ENCODE results near the gene PLCH1.

Gene PLCH1

GRCh38 chr3:155443815-155444214 is 301.1 kb downstream of the PLCH1 start:
- TF ChIP-seq REST (IDR thresholded peaks at IDR 0.05; ENCODE audit: insufficient replicate concordance, low read depth) (no peak), POLR2AphosphoS5 (IDR thresholded peaks at IDR 0.05; ENCODE audit: low read depth) (no peak), CTCF (IDR thresholded peaks at IDR 0.05; ENCODE audit: insufficient read depth, low read length) (no peak), SPI1 (IDR thresholded peaks at IDR 0.05; ENCODE audit: borderline replicate concordance, low read depth) (no peak), GABPA (IDR thresholded peaks at IDR 0.05; ENCODE audit: low read depth) (no peak)
- no peak overlapping the region for H3K4me3 ChIP-seq (replicated peaks; ENCODE audit: insufficient read depth, low read length)
- DNase-seq (ENCODE audit: low read depth in 1 of 2, low spot score in 1 of 2), result no peak
- no peak overlapping the region for H3K27ac ChIP-seq (replicated peaks)
- no peaks in the 10 kb centered on the region for H3K27me3 ChIP-seq (ENCODE audit: insufficient read depth, poor library complexity, severe bottlenecking)

- DNase-seq (ENCODE audit: low read depth in 1 of 2, low spot score in 1 of 2), result no peak
- no peak overlapping the region for H3K27ac ChIP-seq (replicated peaks)
- no peak for TF ChIP-seq GABPA (IDR thresholded peaks at IDR 0.05; ENCODE audit: low read depth)
- TF ChIP-seq POLR2AphosphoS5 (IDR thresholded peaks at IDR 0.05; ENCODE audit: low read depth), result no peak
- no peak for TF ChIP-seq REST (IDR thresholded peaks at IDR 0.05; ENCODE audit: insufficient replicate concordance, low read depth)
- TF ChIP-seq CTCF (IDR thresholded peaks at IDR 0.05; ENCODE audit: insufficient read depth, low read length), result no peak
- TF ChIP-seq SPI1 (IDR thresholded peaks at IDR 0.05; ENCODE audit: borderline replicate concordance, low read depth), result no peak
Measured at GRCh38 chr3:155442072-155442471, 302.8 kb downstream of the PLCH1 start.

GRCh38 chr3:155441506-155441905 is 303.4 kb downstream of the PLCH1 start:
- Histone ChIP-seq H3K27ac (replicated peaks) (no peak overlapping the region), H3K4me3 (replicated peaks; ENCODE audit: insufficient read depth, low read length) (no peak overlapping the region), H3K27me3 (ENCODE audit: insufficient read depth, poor library complexity, severe bottlenecking) (no peaks in the 10 kb centered on the region)
- TF ChIP-seq GABPA (IDR thresholded peaks at IDR 0.05; ENCODE audit: low read depth) (no peak), CTCF (IDR thresholded peaks at IDR 0.05; ENCODE audit: insufficient read depth, low read length) (no peak), POLR2AphosphoS5 (IDR thresholded peaks at IDR 0.05; ENCODE audit: low read depth) (no peak), SPI1 (IDR thresholded peaks at IDR 0.05; ENCODE audit: borderline replicate concordance, low read depth) (no peak), REST (IDR thresholded peaks at IDR 0.05; ENCODE audit: insufficient replicate concordance, low read depth) (no peak)
- no peak for DNase-seq (ENCODE audit: low read depth in 1 of 2, low spot score in 1 of 2)

More at GRCh38 chr3:155442072-155442471, 302.8 kb downstream of the PLCH1 start:
- Histone ChIP-seq H3K27me3 (ENCODE audit: insufficient read depth, poor library complexity, severe bottlenecking) (no peaks in the 10 kb centered on the region), H3K4me3 (replicated peaks; ENCODE audit: insufficient read depth, low read length) (no peak overlapping the region)

Measured in HL-60 (cell line).